T-helper 2 cell treated with Interferon-gamma antibody and Interleukin-4, amounts not matched to agents 5 μg/mL and 100 μg/mL, for 36 hours (primary cell): ENCODE data around the gene MEIOB.

Experiments used
- DNase-seq: peaks from one replicate; pipeline ENCODE4 v3.0.0; 2021; ENCODE audit warnings: low spot score
- H3K27ac Mint-ChIP-seq: one replicate; pipeline ENCODE4 v1.8.0; 2021; ENCODE audit warnings: mild to moderate bottlenecking, mixed read lengths
- H3K27me3 Mint-ChIP-seq: one replicate; pipeline ENCODE4 v1.8.0; 2021; ENCODE audit warnings: low read depth, mixed read lengths
- H3K36me3 Mint-ChIP-seq: one replicate; pipeline ENCODE4 v1.8.0; 2021; ENCODE audit warnings: low read depth, mixed read lengths
- H3K4me1 Mint-ChIP-seq: one replicate; pipeline ENCODE4 v1.8.0; 2021; ENCODE audit warnings: low read depth, mixed read lengths
- H3K4me3 Mint-ChIP-seq: one replicate; pipeline ENCODE4 v1.8.0; 2022; ENCODE audit warnings: mild to moderate bottlenecking, moderate library complexity, mixed read lengths
- H3K9me3 Mint-ChIP-seq: one replicate; pipeline ENCODE4 v1.8.0; 2021; ENCODE audit warnings: mixed read lengths

Gene MEIOB

GRCh38 chr16:1912215-1912543, 40.2 kb upstream of the MEIOB start:
- DNase-seq, result no peak
- Mint-ChIP-seq H3K27ac (no peak overlapping the region), H3K36me3 (no peaks in the 10 kb centered on the region), H3K4me1 (no peaks in the 10 kb centered on the region), H3K27me3 (peaks cover 30% of the 10 kb centered on the region), H3K9me3 (no peaks in the 10 kb centered on the region), H3K4me3 (no peak overlapping the region)

GRCh38 chr16:1911467-1912214, 39.7 kb upstream of the MEIOB start:
- no peaks in the 10 kb centered on the region for H3K36me3 Mint-ChIP-seq
- DNase-seq, result no peak
- H3K27me3 Mint-ChIP-seq, result peaks cover 24% of the 10 kb centered on the region
- H3K9me3 Mint-ChIP-seq, result no peaks in the 10 kb centered on the region
- H3K4me1 Mint-ChIP-seq, result no peaks in the 10 kb centered on the region
- H3K27ac Mint-ChIP-seq, result no peak overlapping the region
- no peak overlapping the region for H3K4me3 Mint-ChIP-seq

GRCh38 chr16:1909561-1910231, 37.7 kb upstream of the MEIOB start:
- Mint-ChIP-seq H3K4me3 (no peak overlapping the region), H3K4me1 (no peaks in the 10 kb centered on the region), H3K27me3 (peaks cover 12% of the 10 kb centered on the region), H3K9me3 (no peaks in the 10 kb centered on the region), H3K36me3 (no peaks in the 10 kb centered on the region), H3K27ac (no peak overlapping the region)
- no peak for DNase-seq

GRCh38 chr16:1908983-1909382, 37.0 kb upstream of the MEIOB start:
- H3K4me3 Mint-ChIP-seq, result no peak overlapping the region
- peaks cover 9% of the 10 kb centered on the region for H3K27me3 Mint-ChIP-seq
- no peaks in the 10 kb centered on the region for H3K36me3 Mint-ChIP-seq
- no peaks in the 10 kb centered on the region for H3K9me3 Mint-ChIP-seq
- H3K4me1 Mint-ChIP-seq, result no peaks in the 10 kb centered on the region
- no peak overlapping the region for H3K27ac Mint-ChIP-seq
- DNase-seq, result no peak

- no peak overlapping the region for H3K27ac Mint-ChIP-seq
- H3K4me3 Mint-ChIP-seq, result no peak overlapping the region
- no peaks in the 10 kb centered on the region for H3K4me1 Mint-ChIP-seq
- no peaks in the 10 kb centered on the region for H3K36me3 Mint-ChIP-seq
- H3K27me3 Mint-ChIP-seq, result peaks cover 9% of the 10 kb centered on the region
- H3K9me3 Mint-ChIP-seq, result no peaks in the 10 kb centered on the region
- no peak for DNase-seq
Observed at GRCh38 chr16:1908184-1908583, 36.2 kb upstream of the MEIOB start.

- Mint-ChIP-seq H3K9me3 (no peaks in the 10 kb centered on the region), H3K27ac (no peak overlapping the region), H3K27me3 (peaks cover 9% of the 10 kb centered on the region), H3K4me1 (no peaks in the 10 kb centered on the region), H3K4me3 (no peak overlapping the region), H3K36me3 (no peaks in the 10 kb centered on the region)
- DNase-seq, result no peak
Observed at GRCh38 chr16:1907226-1907860, 35.4 kb upstream of the MEIOB start.

- no peaks in the 10 kb centered on the region for H3K36me3 Mint-ChIP-seq
- DNase-seq, result no peak
- no peaks in the 10 kb centered on the region for H3K9me3 Mint-ChIP-seq
- peaks cover 9% of the 10 kb centered on the region for H3K27me3 Mint-ChIP-seq
- no peak overlapping the region for H3K27ac Mint-ChIP-seq
- H3K4me1 Mint-ChIP-seq, result no peaks in the 10 kb centered on the region
- H3K4me3 Mint-ChIP-seq, result no peak overlapping the region
Observed at GRCh38 chr16:1906846-1907165, 34.8 kb upstream of the MEIOB start.

- peaks cover 9% of the 10 kb centered on the region for H3K27me3 Mint-ChIP-seq
- DNase-seq, result no peak
- H3K4me3 Mint-ChIP-seq, result no peak overlapping the region
- no peaks in the 10 kb centered on the region for H3K4me1 Mint-ChIP-seq
- no peaks in the 10 kb centered on the region for H3K9me3 Mint-ChIP-seq
- no peak overlapping the region for H3K27ac Mint-ChIP-seq
- no peaks in the 10 kb centered on the region for H3K36me3 Mint-ChIP-seq
Observed at GRCh38 chr16:1906055-1906845, 34.3 kb upstream of the MEIOB start.

- Mint-ChIP-seq H3K4me3 (no peak overlapping the region), H3K4me1 (no peaks in the 10 kb centered on the region), H3K27me3 (peaks cover 9% of the 10 kb centered on the region), H3K9me3 (no peaks in the 10 kb centered on the region), H3K27ac (no peak overlapping the region), H3K36me3 (no peaks in the 10 kb centered on the region)
- DNase-seq, result no peak
Observed at GRCh38 chr16:1903845-1904840, 32.2 kb upstream of the MEIOB start.

GRCh38 chr16:1903220-1903574, 31.2 kb upstream of the MEIOB start:
- no peaks in the 10 kb centered on the region for H3K9me3 Mint-ChIP-seq
- DNase-seq, result no peak
- no peak overlapping the region for H3K27ac Mint-ChIP-seq
- H3K4me3 Mint-ChIP-seq, result no peak overlapping the region
- no peaks in the 10 kb centered on the region for H3K36me3 Mint-ChIP-seq
- no peaks in the 10 kb centered on the region for H3K4me1 Mint-ChIP-seq
- peaks cover 4% of the 10 kb centered on the region for H3K27me3 Mint-ChIP-seq

- Mint-ChIP-seq H3K4me3 (no peak overlapping the region), H3K27ac (no peak overlapping the region)
Observed at GRCh38 chr16:1902547-1903219, 30.7 kb upstream of the MEIOB start.

GRCh38 chr16:1900452-1900774, 28.4 kb upstream of the MEIOB start:
- Mint-ChIP-seq H3K27me3 (no peaks in the 10 kb centered on the region), H3K27ac (no peak overlapping the region), H3K4me3 (no peak overlapping the region), H3K36me3 (no peaks in the 10 kb centered on the region), H3K9me3 (no peaks in the 10 kb centered on the region), H3K4me1 (no peaks in the 10 kb centered on the region)
- DNase-seq, result no peak

More at GRCh38 chr16:1902547-1903219, 30.7 kb upstream of the MEIOB start:
- Mint-ChIP-seq H3K4me1 (no peaks in the 10 kb centered on the region), H3K27me3 (peaks cover 4% of the 10 kb centered on the region), H3K36me3 (no peaks in the 10 kb centered on the region), H3K9me3 (no peaks in the 10 kb centered on the region)
- DNase-seq, result no peak
